Natural killer cell treated with Interleukin-12 subunit alpha and Interleukin-12 subunit beta and Interleukin-15 and Interleukin-18, amount 100 ng/mL, for 72 hours (primary cell): Measurements from ENCODE around the gene TM4SF20. TPM values are rescaled to one million over a fixed set of nuclear protein-coding genes. Genes with fewer than 3 reads are reported as not detected.

Source experiments
- ATAC-seq, 2 donors: fragments of 150-1000 bp; cut with Tn5 transposase in 1 of 2; sonication (Bioruptor Pico), chemical (Tn5 transposase) in 1 of 2; 2 replicates each; pipeline ENCODE4 v1.10.0; 2021
- DNase-seq: peaks from one replicate; pipeline ENCODE4 v3.0.0; 2022; ENCODE audit warnings: low spot score
- H3K27ac Mint-ChIP-seq, 2 donors: 1 replicate in 1 of 2; 2 replicates in 1 of 2; pipeline ENCODE4 v1.8.0; 2022; ENCODE audit warnings: mixed read lengths in 2 of 2, mild to moderate bottlenecking in 1 of 2, moderate library complexity in 1 of 2
- H3K27me3 Mint-ChIP-seq, 2 donors: 1 replicate in 1 of 2; 2 replicates in 1 of 2; pipeline ENCODE4 v1.8.0; 2022; ENCODE audit warnings: mixed read lengths in 2 of 2
- H3K36me3 Mint-ChIP-seq: one replicate; pipeline ENCODE4 v1.8.0; 2022; ENCODE audit warnings: mixed read lengths
- H3K4me1 Mint-ChIP-seq, 2 donors: 1 replicate in 1 of 2; 2 replicates in 1 of 2; pipeline ENCODE4 v1.8.0; 2022; ENCODE audit warnings: low read depth in 2 of 2, mixed read lengths in 2 of 2, mild to moderate bottlenecking in 1 of 2
- H3K4me3 Mint-ChIP-seq: one replicate; pipeline ENCODE4 v1.8.0; 2022; ENCODE audit warnings: mixed read lengths
- H3K9me3 Mint-ChIP-seq: 2 replicates; pipeline ENCODE4 v1.8.0; 2022; ENCODE audit warnings: mixed read lengths
- total RNA-seq, 2 donors: library from RNA; stranded (reverse); gene quantifications; one replicate each; pipeline ENCODE4 v1.2.3, GENCODE V29; 2022

The TM4SF20 gene
- total RNA-seq, 2 donors from 2014 or later: not detected

DNA sequence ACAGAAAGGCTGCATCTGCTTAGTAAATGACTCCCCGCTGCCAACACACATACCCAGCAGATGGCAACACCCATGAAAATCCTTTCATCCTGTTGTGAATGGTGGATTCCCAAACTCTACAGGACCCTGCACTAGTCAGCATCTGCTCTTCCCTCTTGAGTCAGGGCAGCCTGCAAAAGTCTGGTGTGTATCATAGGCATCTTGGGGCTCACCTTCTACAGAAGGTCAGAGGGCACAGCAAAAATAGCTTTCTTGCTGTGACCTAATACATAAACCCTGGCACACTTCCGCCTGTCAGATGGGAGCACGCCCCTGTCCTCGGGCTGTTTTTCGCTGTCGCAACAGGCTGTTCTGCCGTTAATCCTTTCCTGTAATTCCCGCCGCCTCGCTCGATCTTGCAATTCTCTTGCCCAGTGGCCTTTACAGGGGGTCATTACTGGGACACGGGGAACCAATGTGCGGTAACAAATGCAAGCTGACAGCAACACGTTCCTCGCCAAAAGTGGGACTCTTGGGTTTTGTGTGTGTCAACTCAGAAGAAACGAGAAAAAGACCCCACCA is 28.6 kb upstream of the TM4SF20 start:
- ATAC-seq: no peak
- Mint-ChIP-seq H3K4me1 (peaks cover 4 to 7% of the 10 kb centered on the region in 2 donors), H3K27me3 (peaks cover 0 to 17% of the 10 kb centered on the region in 2 donors), H3K9me3 (no peaks in the 10 kb centered on the region), H3K36me3 (no peaks in the 10 kb centered on the region), H3K27ac (no peak overlapping the region), H3K4me3 (no peak overlapping the region)
- no peak for DNase-seq

DNA sequence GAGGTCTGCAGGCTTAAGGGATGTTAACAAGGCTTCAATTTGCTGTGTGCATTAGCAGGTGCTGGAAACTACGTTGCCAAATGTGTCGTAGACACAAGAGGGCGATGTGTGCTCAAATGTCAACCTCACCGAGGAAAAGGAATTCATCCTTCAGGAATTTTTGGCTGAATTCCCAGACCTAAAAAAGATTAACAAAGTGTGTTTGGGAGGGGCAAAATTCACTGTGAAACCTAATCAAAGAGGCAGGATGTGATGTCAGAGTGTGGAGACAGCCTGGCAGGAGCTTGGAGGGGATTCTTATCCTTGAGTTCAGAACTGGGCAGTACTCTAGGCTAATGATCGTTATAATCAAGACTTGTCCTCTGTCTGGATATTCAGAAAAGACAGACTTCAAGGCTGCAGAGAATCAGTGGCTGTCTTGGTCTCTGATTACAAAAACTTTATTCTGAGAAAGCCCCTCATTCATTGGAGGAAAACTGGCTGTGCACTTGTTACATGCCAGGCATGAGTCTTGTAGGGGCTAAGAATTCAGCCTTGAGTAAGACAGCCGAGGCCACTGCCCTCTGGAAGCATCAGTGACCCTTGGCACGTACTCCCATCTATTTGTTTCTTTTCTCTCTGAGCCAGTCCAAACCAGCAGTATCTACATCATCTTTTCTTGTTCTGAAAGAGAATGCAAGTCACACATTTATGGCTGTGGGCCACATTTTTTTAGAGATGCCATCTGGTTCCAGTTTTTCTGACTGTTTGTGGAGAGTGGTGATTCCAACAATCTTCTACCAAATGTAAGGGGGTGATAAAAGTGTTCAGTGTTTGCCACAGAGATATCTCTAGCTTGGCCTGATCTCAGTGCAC is 27.3 kb upstream of the TM4SF20 start:
- peaks cover 3 to 16% of the 10 kb centered on the region in 2 donors for H3K27me3 Mint-ChIP-seq
- no peaks in the 10 kb centered on the region for H3K9me3 Mint-ChIP-seq
- no peak for ATAC-seq
- H3K36me3 Mint-ChIP-seq: no peaks in the 10 kb centered on the region
- no peak overlapping the region for H3K4me3 Mint-ChIP-seq
- no peak overlapping the region for H3K27ac Mint-ChIP-seq
- DNase-seq: no peak
- H3K4me1 Mint-ChIP-seq: peaks cover 4% of the 10 kb centered on the region in 2 donors

DNA sequence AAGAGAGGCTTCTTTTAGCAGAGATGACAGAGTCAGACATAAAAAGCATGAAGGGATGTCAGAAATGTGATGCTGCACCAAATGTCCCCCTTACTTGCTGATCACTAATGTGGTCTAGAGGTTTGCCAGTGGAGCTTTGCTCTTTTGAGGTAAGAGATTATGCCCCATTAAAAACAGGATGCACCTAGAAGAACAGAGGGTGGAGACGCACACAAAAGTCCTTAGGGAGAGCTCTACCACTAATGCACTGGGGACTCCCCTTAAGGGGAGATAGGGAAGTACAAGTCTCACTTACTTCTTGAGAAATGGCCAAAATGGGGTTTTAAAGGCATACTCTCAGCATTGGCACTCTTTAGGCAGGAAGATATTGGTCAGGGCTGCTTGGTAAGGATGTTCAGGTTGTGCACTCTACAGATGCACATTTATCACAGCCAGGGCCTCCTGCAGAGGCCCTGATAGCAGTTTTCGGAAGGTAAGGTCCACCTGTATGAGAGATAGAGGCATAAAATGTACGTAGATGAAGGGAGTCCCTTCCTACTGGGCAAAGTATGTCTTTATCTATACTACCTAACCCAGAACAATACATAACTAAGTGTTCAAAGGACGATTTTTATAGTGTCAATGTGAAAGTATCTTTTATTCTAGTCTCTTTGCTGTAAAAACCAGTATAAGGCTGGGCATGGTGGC is 25.6 kb upstream of the TM4SF20 start:
- Mint-ChIP-seq H3K9me3 (no peaks in the 10 kb centered on the region), H3K27ac (no peak overlapping the region), H3K4me1 (no peaks in the 10 kb centered on the region), H3K4me3 (no peak overlapping the region), H3K36me3 (no peaks in the 10 kb centered on the region), H3K27me3 (peaks cover 8 to 19% of the 10 kb centered on the region in 2 donors)
- no peak for ATAC-seq
- DNase-seq: no peak

DNA sequence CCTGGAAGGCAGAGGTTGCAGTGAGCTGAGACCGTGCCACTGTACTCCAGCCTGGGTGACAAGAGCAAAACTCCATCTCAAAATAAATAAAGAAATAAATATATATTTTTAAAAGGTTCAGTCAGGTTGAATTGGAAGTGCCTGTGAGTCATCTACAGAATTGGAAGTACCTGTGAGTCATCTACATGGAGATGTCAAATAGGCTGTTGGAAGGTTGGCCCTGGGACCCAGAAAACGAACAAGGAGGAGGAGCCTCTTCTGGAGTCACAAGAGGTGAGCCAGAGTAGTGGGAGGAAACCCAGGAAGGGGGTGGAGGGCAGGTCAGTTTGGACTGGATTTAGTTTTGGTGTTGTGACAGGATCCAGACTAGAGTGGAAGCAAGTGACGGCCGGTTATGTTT is 23.9 kb upstream of the TM4SF20 start:
- Mint-ChIP-seq H3K4me1 (peaks cover under 1 to 2% of the 10 kb centered on the region in 2 donors), H3K9me3 (no peaks in the 10 kb centered on the region), H3K27ac (no peak overlapping the region), H3K27me3 (peaks cover 10 to 17% of the 10 kb centered on the region in 2 donors), H3K4me3 (no peak overlapping the region), H3K36me3 (no peaks in the 10 kb centered on the region)
- no peak for DNase-seq
- no peak for ATAC-seq

DNA sequence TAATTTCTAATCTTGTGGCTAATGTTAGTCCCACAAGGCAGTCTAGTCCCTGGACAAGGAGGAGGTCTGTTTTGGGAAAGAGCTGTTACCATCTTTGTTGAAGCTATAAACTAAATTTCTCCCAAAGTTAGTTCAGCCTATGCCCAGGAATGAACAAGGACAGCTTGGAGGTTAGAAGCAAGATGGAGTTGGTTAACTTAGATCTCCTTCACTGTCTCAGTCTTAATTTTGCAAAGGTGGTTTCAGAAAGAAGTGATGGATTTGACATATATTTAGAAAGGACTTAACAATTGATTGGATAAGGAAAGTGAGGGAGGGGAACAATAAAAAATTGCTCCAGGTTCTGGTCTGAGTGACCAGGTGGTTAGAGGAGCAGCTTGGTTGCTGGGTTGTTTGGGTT is 23.2 kb upstream of the TM4SF20 start:
- no peak overlapping the region for H3K4me3 Mint-ChIP-seq
- H3K4me1 Mint-ChIP-seq: peaks cover 3 to 5% of the 10 kb centered on the region in 2 donors
- no peak for ATAC-seq

DNA sequence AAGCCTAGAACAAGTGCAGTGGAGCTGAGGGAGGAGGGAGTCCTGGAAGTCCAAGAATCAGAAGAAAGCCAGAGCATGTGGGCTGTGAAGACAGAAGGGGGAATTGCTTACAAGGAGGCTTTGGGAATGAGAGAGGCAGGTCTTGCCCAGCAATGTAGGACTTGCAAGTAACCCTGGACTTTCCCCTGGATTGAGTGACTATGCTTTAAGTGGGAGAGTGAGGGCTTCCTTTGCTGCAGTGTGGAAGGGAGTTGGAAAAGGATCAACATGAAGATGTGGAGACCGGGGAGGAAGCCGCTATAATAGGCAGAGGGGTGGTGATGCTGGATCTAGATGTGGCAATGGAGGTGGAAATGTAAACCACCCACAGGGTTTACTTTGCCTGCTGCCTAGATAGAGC is 22.4 kb upstream of the TM4SF20 start:
- DNase-seq (no peak), ATAC-seq (no peak)
- no peak overlapping the region for H3K27ac Mint-ChIP-seq
- peaks cover 3 to 5% of the 10 kb centered on the region in 2 donors for H3K4me1 Mint-ChIP-seq
- no peak overlapping the region for H3K4me3 Mint-ChIP-seq
- H3K9me3 Mint-ChIP-seq: no peaks in the 10 kb centered on the region
- no peaks in the 10 kb centered on the region for H3K36me3 Mint-ChIP-seq
- H3K27me3 Mint-ChIP-seq: peaks cover 12 to 15% of the 10 kb centered on the region in 2 donors

More for the DNA sequence above, 23.2 kb upstream of the TM4SF20 start:
- Mint-ChIP-seq H3K9me3 (no peaks in the 10 kb centered on the region), H3K27ac (no peak overlapping the region), H3K36me3 (no peaks in the 10 kb centered on the region), H3K27me3 (peaks cover 12 to 15% of the 10 kb centered on the region in 2 donors)
- no peak for DNase-seq

DNA sequence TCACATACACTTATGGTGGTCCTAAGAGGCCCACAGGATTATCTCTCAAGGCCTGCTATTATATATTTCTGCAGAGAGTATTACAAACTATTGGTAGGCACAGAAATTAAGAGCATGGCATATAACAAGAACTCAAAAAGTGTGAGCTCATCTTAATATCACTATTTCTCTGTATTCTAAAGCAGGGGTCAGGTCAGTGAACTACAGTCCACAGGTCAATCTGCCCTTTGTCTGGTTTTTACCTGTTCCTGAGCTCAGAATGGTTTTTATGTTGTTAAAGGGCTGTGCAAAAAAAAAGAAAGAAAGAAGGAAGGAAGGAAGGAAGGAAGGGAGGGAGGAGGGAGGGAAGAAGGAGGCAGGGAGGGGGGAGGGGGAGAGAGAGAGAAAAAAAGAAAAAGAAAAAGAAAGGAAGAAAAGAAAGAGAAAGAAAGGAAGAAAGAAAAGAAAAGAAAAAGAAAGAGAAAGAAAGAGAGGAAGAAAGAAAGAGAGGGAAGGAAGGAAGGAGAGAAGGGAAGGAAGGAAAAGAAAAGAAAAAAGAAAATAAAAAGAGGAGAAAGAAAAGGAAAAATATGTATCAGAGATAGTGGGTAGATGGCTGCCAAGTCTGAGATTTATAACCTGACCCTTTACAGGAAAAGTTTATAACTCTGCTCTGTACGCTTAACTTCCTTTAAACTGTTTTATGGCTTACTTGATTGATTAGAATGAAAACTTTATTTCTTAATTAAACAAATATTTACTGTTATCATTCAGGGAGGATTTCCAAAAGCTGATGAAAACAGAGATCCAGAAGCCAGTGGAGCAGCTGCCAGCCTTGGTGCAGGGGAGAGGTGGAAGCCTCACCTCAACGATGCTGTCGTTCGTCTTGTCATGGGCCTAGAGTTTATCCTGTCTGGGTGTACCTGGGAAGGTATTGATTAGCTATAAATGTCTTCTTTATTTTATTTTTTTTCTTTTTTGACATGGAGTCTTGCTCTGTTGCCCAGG is 19.9 kb upstream of the TM4SF20 start:
- no peaks in the 10 kb centered on the region for H3K9me3 Mint-ChIP-seq
- DNase-seq (no peak), ATAC-seq (no peak)
- no peak overlapping the region for H3K27ac Mint-ChIP-seq
- H3K4me1 Mint-ChIP-seq: peaks cover 3 to 5% of the 10 kb centered on the region in 2 donors
- H3K36me3 Mint-ChIP-seq: no peaks in the 10 kb centered on the region
- peaks cover 10 to 15% of the 10 kb centered on the region in 2 donors for H3K27me3 Mint-ChIP-seq
- H3K4me3 Mint-ChIP-seq: no peak overlapping the region

DNA sequence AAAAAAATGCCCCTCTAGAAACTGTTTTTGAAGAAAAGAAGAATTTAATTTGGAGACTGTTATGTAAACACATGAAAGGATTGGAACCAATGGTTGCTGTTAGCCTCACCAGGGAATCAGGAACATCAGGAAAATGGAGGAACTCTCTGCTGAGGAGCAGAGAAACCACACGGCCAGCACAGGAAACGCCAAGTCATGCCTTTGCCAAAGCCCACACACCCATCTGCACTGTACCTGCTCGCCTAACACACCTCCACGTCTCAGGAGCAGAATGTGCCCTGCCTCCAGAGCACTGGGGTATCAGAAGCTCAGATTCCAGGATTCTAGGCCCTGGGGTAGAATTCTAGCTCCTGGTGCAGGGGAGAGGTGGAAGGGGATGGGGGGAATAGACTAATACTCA is 18.5 kb upstream of the TM4SF20 start:
- no peaks in the 10 kb centered on the region for H3K9me3 Mint-ChIP-seq
- H3K4me3 Mint-ChIP-seq: no peak overlapping the region

DNA sequence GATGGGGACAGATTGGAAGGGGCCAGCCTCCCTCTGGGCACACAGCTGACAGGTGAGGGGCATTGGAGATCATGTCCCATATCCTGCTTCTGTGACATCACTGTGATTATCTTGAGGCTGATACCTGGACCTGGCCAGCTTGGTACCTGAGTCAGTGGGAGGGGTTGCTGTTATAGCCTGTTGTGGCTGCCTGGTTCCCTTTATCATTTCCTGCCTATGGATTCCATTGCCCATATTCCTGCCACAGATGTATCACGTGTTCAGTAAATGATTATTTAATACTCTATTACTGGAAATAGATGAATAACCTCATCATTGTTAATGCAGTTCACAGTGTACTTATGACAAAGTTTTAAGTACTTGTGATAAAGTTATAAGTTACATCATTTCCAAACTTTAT is 16.4 kb upstream of the TM4SF20 start:
- Mint-ChIP-seq H3K27me3 (peaks cover 5 to 7% of the 10 kb centered on the region in 2 donors), H3K27ac (no peak overlapping the region), H3K9me3 (no peaks in the 10 kb centered on the region), H3K4me1 (peaks cover 3 to 5% of the 10 kb centered on the region in 2 donors), H3K4me3 (no peak overlapping the region), H3K36me3 (no peaks in the 10 kb centered on the region)
- ATAC-seq: no peak
- no peak for DNase-seq

More for the DNA sequence above, 18.5 kb upstream of the TM4SF20 start:
- Mint-ChIP-seq H3K27me3 (peaks cover 10 to 15% of the 10 kb centered on the region in 2 donors), H3K4me1 (peaks cover 3 to 5% of the 10 kb centered on the region in 2 donors), H3K36me3 (no peaks in the 10 kb centered on the region), H3K27ac (no peak overlapping the region)
- DNase-seq: no peak
- no peak for ATAC-seq

DNA sequence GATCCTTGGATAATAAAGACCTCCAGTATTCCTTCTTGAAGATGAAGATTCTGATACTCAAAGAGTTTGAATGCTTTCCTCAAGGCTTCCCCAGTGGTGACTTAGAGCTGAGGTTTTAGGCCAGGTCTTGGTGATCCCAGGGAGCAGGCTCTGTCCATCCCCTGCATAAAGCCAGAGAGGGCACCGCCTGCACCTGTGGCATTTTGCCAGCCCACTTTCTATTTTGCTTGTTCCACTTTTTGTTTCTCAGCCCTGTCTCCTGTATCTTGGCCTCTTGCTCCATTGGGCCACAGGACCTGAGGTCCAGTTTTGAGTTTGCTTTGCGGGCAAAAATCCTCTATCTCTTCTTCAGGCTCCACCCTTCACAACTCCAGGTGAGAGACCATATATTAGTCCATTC is 15.3 kb upstream of the TM4SF20 start:
- no peak overlapping the region for H3K4me3 Mint-ChIP-seq
- DNase-seq: no peak
- H3K36me3 Mint-ChIP-seq: no peaks in the 10 kb centered on the region
- H3K27ac Mint-ChIP-seq: no peak overlapping the region
- ATAC-seq: no peak
- no peaks in the 10 kb centered on the region for H3K9me3 Mint-ChIP-seq
- peaks cover 5 to 7% of the 10 kb centered on the region in 2 donors for H3K27me3 Mint-ChIP-seq
- H3K4me1 Mint-ChIP-seq: peaks cover 3 to 5% of the 10 kb centered on the region in 2 donors

DNA sequence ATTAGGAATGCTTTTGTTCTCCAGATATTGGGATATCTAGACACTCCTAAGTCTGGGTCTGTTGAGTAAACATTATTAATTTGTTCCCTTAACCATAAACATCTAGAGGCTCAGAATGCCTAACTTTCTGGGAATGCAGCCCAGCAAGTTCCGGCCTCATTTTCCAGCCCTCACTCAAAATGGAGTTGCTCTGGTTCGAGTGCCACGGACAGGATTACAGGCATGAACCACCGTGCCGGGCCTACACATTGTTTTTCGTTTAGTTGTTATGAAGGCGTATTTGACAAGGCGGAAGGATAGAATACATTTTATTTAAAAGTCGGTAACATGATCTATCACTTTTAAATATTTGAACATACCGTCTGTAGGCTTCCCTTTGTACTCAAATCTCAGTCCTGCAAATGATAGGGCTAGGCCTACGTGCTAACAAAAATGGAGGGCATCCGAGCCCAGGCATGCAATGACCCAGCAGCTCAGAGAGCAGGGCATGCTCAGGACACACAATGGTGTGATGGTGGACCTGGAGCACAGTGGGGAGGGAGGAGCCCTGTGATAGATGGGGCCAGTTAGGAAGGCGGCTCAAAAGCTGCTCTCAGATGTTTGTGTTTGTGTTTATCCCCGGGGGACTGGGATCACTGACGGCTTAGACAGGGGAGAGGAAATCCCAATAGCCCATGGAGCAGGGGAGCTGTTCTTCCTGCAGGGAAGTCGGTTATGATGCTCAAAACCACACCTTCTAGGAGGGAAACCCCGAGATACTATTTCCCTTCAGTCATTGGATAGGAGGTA is 11.6 kb upstream of the TM4SF20 start:
- DNase-seq (no peak), ATAC-seq (no peak)
- peaks cover 7% of the 10 kb centered on the region in 2 donors for H3K27me3 Mint-ChIP-seq
- H3K4me3 Mint-ChIP-seq: no peak overlapping the region
- H3K27ac Mint-ChIP-seq: no peak overlapping the region
- no peaks in the 10 kb centered on the region for H3K9me3 Mint-ChIP-seq
- H3K36me3 Mint-ChIP-seq: no peaks in the 10 kb centered on the region
- no peaks in the 10 kb centered on the region for H3K4me1 Mint-ChIP-seq

DNA sequence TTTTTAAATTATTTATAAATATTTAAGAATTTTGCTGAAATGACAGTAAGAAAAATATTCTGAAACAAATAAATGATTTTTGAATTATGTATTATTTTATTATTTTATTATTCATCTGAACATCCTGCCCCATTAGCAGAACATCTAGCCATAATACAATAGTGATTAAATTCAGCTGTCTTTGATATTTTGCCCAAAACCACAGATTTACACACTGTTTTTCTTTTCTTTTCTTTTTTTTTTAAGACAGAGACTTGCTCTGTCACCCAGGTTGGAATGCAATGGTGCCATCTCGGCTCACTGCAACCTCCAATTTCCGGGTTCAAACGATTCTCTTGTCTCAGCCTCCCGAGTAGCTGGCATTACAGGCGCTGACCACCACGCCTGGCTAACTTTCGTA is 10.6 kb upstream of the TM4SF20 start:
- Mint-ChIP-seq H3K9me3 (no peaks in the 10 kb centered on the region), H3K27me3 (peaks cover 7% of the 10 kb centered on the region in 2 donors), H3K36me3 (no peaks in the 10 kb centered on the region), H3K4me3 (no peak overlapping the region), H3K27ac (no peak overlapping the region), H3K4me1 (no peaks in the 10 kb centered on the region)
- ATAC-seq (no peak), DNase-seq (no peak)
